Measurements from ENCODE around the gene TMEM35B. TPM values are rescaled to one million over a fixed set of nuclear protein-coding genes. Genes with fewer than 3 reads are reported as not detected.

The TMEM35B gene
- total RNA-seq, 1 donor from 2014 or later: 8.4 TPM

Other genes with a start within 250 kb of the TMEM35B start
- gene GJB5, start 230.3 kb downstream of the TMEM35B start, total RNA-seq: 95.8 and 101 TPM in 2 replicates
- 8.2 and 17.3 TPM in 2 replicates for gene GJB4, start 225.6 kb downstream of the TMEM35B start, total RNA-seq
- 136 and 159 TPM in 2 replicates for gene GJB3, start 204.1 kb downstream of the TMEM35B start, total RNA-seq
- not detected in 2 replicates for gene GJA4, start 192.3 kb downstream of the TMEM35B start, total RNA-seq
- 34.8 and 36.1 TPM in 2 replicates for gene SMIM12, start 125.6 kb downstream of the TMEM35B start, total RNA-seq
- not detected in 2 replicates for gene DLGAP3, start 55.7 kb downstream of the TMEM35B start, total RNA-seq
- gene ZMYM6, start 46.6 kb upstream of the TMEM35B start, total RNA-seq: 10.5 and 10.8 TPM in 2 replicates
- 21.0 and 23.2 TPM in 2 replicates for gene ZMYM1, start 94.0 kb upstream of the TMEM35B start, total RNA-seq
- 147 and 275 TPM in 2 replicates for gene SFPQ, start 207.8 kb upstream of the TMEM35B start, total RNA-seq